H1 (cell line): Measurements from ENCODE around the gene PHF3.

Experiments used
- BRCA1 ChIP-seq: IDR thresholded peaks from 2 replicates; pipeline ENCODE4 v1.6.1; 2012; ENCODE audit warnings: low read depth, low read length, improper control_type of control experiment
- CTCF ChIP-seq, 3 experiments: IDR thresholded peaks; 1 replicate in 2 of 3; 2 replicates in 1 of 3; pipeline versions ENCODE4 v1.5.1 to v1.6.1; 2011; ENCODE audit warnings: low read length in 3 of 3, mild to moderate bottlenecking in 3 of 3, inconsistent platforms in 2 of 3, low read depth in 1 of 3, moderate library complexity in 1 of 3; ENCODE audit not compliant: insufficient read depth in 1 of 3; ENCODE audit errors: control extremely low read depth in 1 of 3
- EP300 ChIP-seq, 2 experiments: IDR thresholded peaks; 1 replicate in 1 of 2; 2 replicates in 1 of 2; pipeline ENCODE4 v1.6.1; 2011 to 2012; ENCODE audit warnings: low read depth in 2 of 2, low read length in 2 of 2, mild to moderate bottlenecking in 2 of 2, borderline replicate concordance in 1 of 2, inconsistent platforms in 1 of 2, moderate library complexity in 1 of 2
- POLR2A ChIP-seq, 2 experiments: IDR thresholded peaks; 1 replicate in 1 of 2; 2 replicates in 1 of 2; pipeline ENCODE4 v1.6.1; 2011; ENCODE audit warnings: low read depth in 2 of 2, low read length in 2 of 2, mild to moderate bottlenecking in 2 of 2; ENCODE audit errors: control extremely low read depth in 1 of 2
- RFX5 ChIP-seq: IDR thresholded peaks from 2 replicates; pipeline ENCODE4 v1.6.1; 2011; ENCODE audit warnings: low read depth, low read length, improper control_type of control experiment, borderline replicate concordance
- SAP30 ChIP-seq: fragments of 300-600 bp; sonication (generic); IDR thresholded peaks from 2 replicates; pipeline ENCODE4 v1.7.1; 2012; ENCODE audit warnings: low read length, moderate library complexity, mild to moderate bottlenecking, inconsistent platforms; ENCODE audit not compliant: insufficient read depth, insufficient replicate concordance

GRCh38 chr6:63599243-63599642, 36.4 kb upstream of the PHF3 start:
- TF ChIP-seq POLR2A (IDR thresholded peaks at IDR 0.05; ENCODE audit: control extremely low read depth in 1 of 2, low read depth in 2 of 2, low read length in 2 of 2) = no peak
- no peak for TF ChIP-seq BRCA1
- no peak for TF ChIP-seq RFX5
- no peak for TF ChIP-seq CTCF (IDR thresholded peaks at IDR 0.05; ENCODE audit: control extremely low read depth in 1 of 3, insufficient read depth in 1 of 3, low read depth in 1 of 3, low read length in 3 of 3)
- TF ChIP-seq EP300 (IDR thresholded peaks at IDR 0.05; ENCODE audit: borderline replicate concordance in 1 of 2, low read depth in 2 of 2, low read length in 2 of 2) = no peak
- TF ChIP-seq SAP30 = no peak
